Heart right ventricle (tissue), 16 donors: ENCODE measurements around the gene SERP2. TPM values are rescaled to one million over a fixed set of nuclear protein-coding genes. Genes with fewer than 3 reads are reported as not detected.

ENCODE experiments used
- ATAC-seq, 8 donors: fragments of 200-7000 bp; cut with Tn5 transposase; one replicate each; pipeline ENCODE4 v1.9.1; 2020; ENCODE audit warnings: mild to moderate bottlenecking in 8 of 8, moderate library complexity in 8 of 8, moderate number of reproducible peaks in 1 of 8
- DNase-seq, 2 donors: peaks; one replicate each; pipeline ENCODE4 v3.0.0-alpha.2; 2020
- H3K27ac ChIP-seq, 10 donors: fragments of 200-600 bp; sonication (generic) in 2 of 10; one replicate each; pipeline versions ENCODE4 v1.5.0 to v1.8.0; 2020 to 2022; ENCODE audit warnings: mild to moderate bottlenecking in 3 of 10
- H3K27me3 ChIP-seq, 7 donors: fragments of 200-600 bp; one replicate each; pipeline ENCODE4 v1.8.0; 2021 to 2022; ENCODE audit warnings: mild to moderate bottlenecking in 2 of 7
- H3K36me3 ChIP-seq, 9 donors: fragments of 200-600 bp; sonication (generic) in 1 of 9; one replicate each; pipeline versions ENCODE4 v1.5.0 to v1.8.0; 2020 to 2022; ENCODE audit warnings: mild to moderate bottlenecking in 2 of 9
- H3K4me1 ChIP-seq, 9 donors: fragments of 200-600 bp; sonication (generic) in 1 of 9; one replicate each; pipeline versions ENCODE4 v1.5.0 to v1.8.0; 2020 to 2022; ENCODE audit warnings: mild to moderate bottlenecking in 4 of 9
- H3K4me3 ChIP-seq, 10 donors: fragments of 200-600 bp; sonication (generic) in 2 of 10; one replicate each; pipeline versions ENCODE4 v1.5.0 to v1.8.0; 2020 to 2022; ENCODE audit warnings: mild to moderate bottlenecking in 7 of 10, moderate library complexity in 2 of 10
- H3K9me3 ChIP-seq, 11 donors: fragments of 200-600 bp in 10 of 11; sonication (generic) in 2 of 11; one replicate each; pipeline versions ENCODE4 v1.5.0 to v1.8.0; 2013 to 2022; ENCODE audit warnings: mild to moderate bottlenecking in 2 of 11, control low read depth in 1 of 11, moderate library complexity in 1 of 11
- CTCF ChIP-seq, 9 donors: fragments of 200-600 bp; sonication (generic) in 2 of 9; IDR thresholded peaks; one replicate each; pipeline versions ENCODE4 v1.5.0 to v1.8.0; 2021 to 2022; ENCODE audit warnings: antibody characterized with exemption in 9 of 9, mild to moderate bottlenecking in 5 of 9, moderate library complexity in 1 of 9
- WGBS, 2 donors: extraction: QIAGEN DNeasy Blood & Tissue Kit; methylation state at CpG; one replicate each; pipeline ENCODE4 v1.1.7; 2013; ENCODE audit warnings: inconsistent platforms in 1 of 2; 5-methylcytosine and 5-hydroxymethylcytosine counted together
- intact Hi-C, 10 donors: fragments of 100-400 bp; cut with DNase I; formaldehyde crosslinking; loops; one replicate each; pipeline versions ENCODE4 v1.11.1 to v1.14.2; 2022
- polyA plus RNA-seq, 2 donors: library from polyadenylated mRNA; stranded (reverse); fragments of 200-250 nt; gene quantifications; one replicate each; pipeline ENCODE4 v1.2.3, GENCODE V29; 2013
- total RNA-seq, 10 donors: library from RNA; stranded (reverse); fragmentation: NEBNext Ultra II Directional in 3 of 10; extraction: Animal tissue kit (Norgen Biotek cat#: 25700) in 3 of 10; gene quantifications; one replicate each; pipeline versions ENCODE4 v1.2.1 to v1.2.4, GENCODE V29; 2021 to 2023
- donor health status: Arrhythmogenic right ventricular cardiomyopathy.
- donor health status: ischemic (EF 13 %, LVEDD 7.1; RV severe dilation, severe dysfunction).
- donor health status: healthy with polysubstance abuse.
- donor health status: DM: no; HTN: yes; CAD: no.
- donor health status: DM: no; HTN: no; CAD: no.
- donor health status: ischemic (EF 25% LVEDD 6.9; RV normal size, moderate dysfunction).
- donor health status: ischemic (EF 25% LVEDD 5.7; RV mildly dilated, moderate dysfunction).
- donor health status: healthy.
- donor health status: DM: yes; HTN: yes; CAD: no.
- donor health status: Ischemic cardiomyopathy.
- donor health status: ischemic (EF 35%, LVEDD 5.7; RV mildly dilated, moderate dysfunction).
- donor health status: nonischemic (EF 11% LVEDD 7.7; RV severe dilation, severe dysfunction).
- donor health status: DM: yes; HTN: yes; CAD: no.
- donor health status: PGD.
- donor health status: ischemic (EF 29% LVEDD 5.4; RV normal size, mild dysfunction).
- donor health status: nonischemic (EF 23%, LVEDD 6.1; RV moderate dilation, normal function).

Gene SERP2
- total and polyA plus RNA-seq, 12 donors = 10.0 to 20.4 (median 11.8) TPM

GRCh38 chr13:44401577-44401976 lies 28.0 kb downstream of the SERP2 start:
- Histone ChIP-seq H3K9me3 (no peaks in the 10 kb centered on the region), H3K36me3 (no peaks in the 10 kb centered on the region), H3K27me3 (no peaks in the 10 kb centered on the region), H3K4me3 (no peak overlapping the region), H3K27ac (no peak overlapping the region), H3K4me1 (peaks cover 0 to 13% (median 6%) of the 10 kb centered on the region in 9 donors)
- no peak for TF ChIP-seq CTCF (IDR thresholded peaks at IDR 0.05)
- 54 to 80% methylated on average over 2 of the region's 2 CpGs for WGBS, 2 donors
- DNase-seq = no peak
- intact Hi-C loops = no loop called here
- ATAC-seq = no peak

GRCh38 chr13:44402899-44403445 lies 29.3 kb downstream of the SERP2 start:
- Histone ChIP-seq H3K27ac (no peak overlapping the region), H3K4me1 (peaks cover 0 to 8% (median 0%) of the 10 kb centered on the region in 9 donors), H3K4me3 (no peak overlapping the region), H3K9me3 (no peaks in the 10 kb centered on the region), H3K27me3 (no peaks in the 10 kb centered on the region), H3K36me3 (no peaks in the 10 kb centered on the region)
- DNase-seq (no peak), ATAC-seq (no peak)
- intact Hi-C loops = no loop called here
- 80% methylated on average over 13 of the region's 13 CpGs for WGBS, 2 donors
- TF ChIP-seq CTCF (IDR thresholded peaks at IDR 0.05) = no peak

- ATAC-seq = peak in 1 of 8 donors; percentile 12
- intact Hi-C loops = no loop called here
- H3K4me1 ChIP-seq = peaks cover 0 to 8% (median 0%) of the 10 kb centered on the region in 9 donors
- H3K27me3 ChIP-seq = no peaks in the 10 kb centered on the region
- TF ChIP-seq CTCF (IDR thresholded peaks at IDR 0.05) = no peak
- WGBS, 2 donors = 61 to 67% methylated on average over 11 of the region's 11 CpGs
- H3K27ac ChIP-seq = no peak overlapping the region
- no peaks in the 10 kb centered on the region for H3K36me3 ChIP-seq
- DNase-seq = no peak
- H3K9me3 ChIP-seq = no peaks in the 10 kb centered on the region
- no peak overlapping the region for H3K4me3 ChIP-seq
Measured at GRCh38 chr13:44403461-44404056, 29.9 kb downstream of the SERP2 start.

- H3K4me1 ChIP-seq = peaks cover 0 to 8% (median 0%) of the 10 kb centered on the region in 9 donors
- no peak overlapping the region for H3K4me3 ChIP-seq
- intact Hi-C loops = no loop called here
- no peak overlapping the region for H3K27ac ChIP-seq
- H3K36me3 ChIP-seq = no peaks in the 10 kb centered on the region
- WGBS, 2 donors = 81 to 88% methylated on average over 15 of the region's 15 CpGs
- ATAC-seq = no peak
- DNase-seq = no peak
- TF ChIP-seq CTCF (IDR thresholded peaks at IDR 0.05) = no peak
- no peaks in the 10 kb centered on the region for H3K27me3 ChIP-seq
- H3K9me3 ChIP-seq = no peaks in the 10 kb centered on the region
Measured at GRCh38 chr13:44404261-44405132, 30.9 kb downstream of the SERP2 start.
